Skeletal muscle satellite cell (primary cell): ENCODE results near the gene SCYGR5.

Experiments used
- H3K27me3 ChIP-seq: 2 replicates; pipeline ENCODE4 v1.7.0; 2013; ENCODE audit warnings: low read length; ENCODE audit not compliant: control insufficient read depth, insufficient read depth
- H3K36me3 ChIP-seq: 2 replicates; pipeline ENCODE4 v1.7.0; 2013; ENCODE audit warnings: mild to moderate bottlenecking, control low read depth, low read length; ENCODE audit not compliant: insufficient read depth
- H3K4me1 ChIP-seq: 2 replicates; pipeline ENCODE4 v1.7.0; 2013; ENCODE audit warnings: low read length; ENCODE audit not compliant: control insufficient read depth, insufficient read depth
- H3K4me2 ChIP-seq: 2 replicates; pipeline ENCODE4 v1.7.0; 2013; ENCODE audit warnings: mild to moderate bottlenecking, low read length
- H3K4me3 ChIP-seq: 2 replicates; pipeline ENCODE4 v1.7.0; 2013; ENCODE audit warnings: low read length
- H3K9ac ChIP-seq: 2 replicates; pipeline ENCODE4 v1.7.0; 2013; ENCODE audit warnings: mild to moderate bottlenecking, low read depth, low read length, moderate library complexity
- H3K9me3 ChIP-seq: replicated peaks from 2 replicates; pipeline ENCODE4 v1.7.0; 2013; ENCODE audit warnings: mild to moderate bottlenecking, control low read depth, low read length

Gene SCYGR5

DNA sequence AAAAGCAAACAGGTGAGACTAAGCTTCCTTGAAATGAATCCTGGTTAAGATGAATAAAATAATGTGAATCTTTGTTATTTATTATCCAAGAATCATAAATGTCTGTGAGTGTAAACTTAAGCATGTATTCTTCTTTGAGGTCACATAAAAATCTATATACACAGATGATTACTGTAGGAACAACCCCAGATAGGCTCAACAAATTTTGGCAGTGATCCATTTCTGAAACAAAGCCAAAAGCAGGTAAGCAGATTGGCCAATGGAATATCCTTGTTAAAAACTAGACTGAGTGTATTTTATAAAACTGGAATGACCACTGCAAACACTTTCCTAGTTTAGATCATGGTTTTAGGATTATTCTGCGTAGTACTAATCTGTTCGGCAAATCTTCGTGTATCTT lies 11.3 kb downstream of the SCYGR5 start:
- H3K9me3 ChIP-seq: no peaks in the 10 kb centered on the region
- H3K4me1 ChIP-seq: no peaks in the 10 kb centered on the region
- no peaks in the 10 kb centered on the region for H3K36me3 ChIP-seq
- H3K9ac ChIP-seq: no peak overlapping the region
- H3K4me2 ChIP-seq: no peak overlapping the region
- H3K4me3 ChIP-seq: no peak overlapping the region
- no peaks in the 10 kb centered on the region for H3K27me3 ChIP-seq

DNA sequence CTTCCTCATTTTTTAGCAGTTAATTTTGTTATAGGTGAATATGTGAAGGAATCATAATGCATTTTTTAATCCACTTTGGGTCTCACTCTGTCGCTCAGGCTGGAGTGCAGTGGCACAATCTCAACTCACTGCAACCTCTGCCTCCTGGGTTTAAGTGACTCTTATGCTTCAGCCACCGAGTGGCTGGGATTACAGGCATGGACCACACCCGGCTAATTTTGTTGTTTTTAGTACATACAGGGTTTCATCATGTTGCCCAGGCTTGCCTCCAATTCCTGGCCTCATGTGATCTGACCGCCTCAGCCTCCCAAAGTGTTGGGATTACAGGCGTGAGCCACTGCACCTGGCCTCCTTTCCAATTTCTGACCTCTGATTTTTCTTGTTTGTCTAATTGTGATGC lies 17.7 kb downstream of the SCYGR5 start:
- Histone ChIP-seq H3K4me3 (no peak overlapping the region), H3K4me1 (no peaks in the 10 kb centered on the region), H3K9me3 (no peaks in the 10 kb centered on the region), H3K9ac (no peak overlapping the region), H3K4me2 (no peak overlapping the region), H3K27me3 (no peaks in the 10 kb centered on the region), H3K36me3 (no peaks in the 10 kb centered on the region)

DNA sequence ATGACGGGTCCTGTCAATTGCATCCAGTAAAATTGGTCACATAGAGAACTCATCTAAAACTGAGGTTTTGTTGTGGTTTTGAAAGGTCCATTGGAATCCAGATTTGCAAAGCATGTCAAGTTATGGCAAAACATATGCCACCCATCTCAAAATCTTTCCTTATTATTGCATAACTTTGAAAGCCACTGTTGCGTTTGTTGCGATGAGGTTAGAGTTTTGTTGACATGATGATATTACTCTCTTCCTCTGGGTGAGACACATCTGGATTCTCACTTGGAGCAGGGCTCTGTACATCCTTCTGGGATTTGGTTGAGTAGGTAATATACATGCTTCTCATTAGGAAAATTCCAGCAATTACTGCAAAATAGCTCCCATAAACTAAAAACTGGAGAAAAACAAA lies 20.6 kb downstream of the SCYGR5 start:
- Histone ChIP-seq H3K4me2 (no peak overlapping the region), H3K4me1 (no peaks in the 10 kb centered on the region), H3K9ac (no peak overlapping the region), H3K27me3 (no peaks in the 10 kb centered on the region), H3K36me3 (no peaks in the 10 kb centered on the region), H3K9me3 (no peaks in the 10 kb centered on the region), H3K4me3 (no peak overlapping the region)

DNA sequence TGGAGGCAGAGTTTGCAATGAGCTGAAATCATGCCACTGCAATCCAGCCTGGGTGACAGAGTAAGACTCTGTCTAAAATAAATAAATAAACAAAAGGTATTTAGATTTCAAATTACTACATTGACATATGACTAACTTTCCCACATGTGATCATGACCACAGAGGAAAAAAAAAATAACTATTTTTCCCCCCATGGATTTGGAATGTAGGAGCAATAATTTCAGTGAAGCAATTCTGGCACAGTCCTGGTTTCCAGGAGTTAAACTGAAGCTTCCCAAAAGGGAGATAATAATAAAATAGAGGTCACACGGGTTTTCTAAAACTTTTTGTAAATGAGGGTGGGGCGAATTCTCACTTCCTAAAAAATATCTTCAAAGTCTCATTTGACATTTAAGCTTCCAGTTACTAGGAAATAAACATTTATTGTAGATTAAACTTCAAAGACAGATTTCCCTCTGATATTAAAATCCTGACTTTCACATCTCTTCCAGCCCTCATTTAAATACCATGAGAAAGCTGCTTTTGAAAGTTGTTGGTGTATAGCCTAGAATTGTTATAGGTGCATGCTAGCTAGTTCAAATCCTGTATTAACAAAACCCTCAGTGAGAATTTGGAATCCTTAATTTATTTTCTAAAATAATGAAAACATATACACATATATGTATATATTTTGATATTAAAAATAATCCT lies 30.5 kb downstream of the SCYGR5 start:
- Histone ChIP-seq H3K36me3 (no peaks in the 10 kb centered on the region), H3K4me2 (no peak overlapping the region), H3K27me3 (no peaks in the 10 kb centered on the region), H3K9ac (no peak overlapping the region), H3K4me1 (no peaks in the 10 kb centered on the region), H3K4me3 (no peak overlapping the region), H3K9me3 (no peaks in the 10 kb centered on the region)

DNA sequence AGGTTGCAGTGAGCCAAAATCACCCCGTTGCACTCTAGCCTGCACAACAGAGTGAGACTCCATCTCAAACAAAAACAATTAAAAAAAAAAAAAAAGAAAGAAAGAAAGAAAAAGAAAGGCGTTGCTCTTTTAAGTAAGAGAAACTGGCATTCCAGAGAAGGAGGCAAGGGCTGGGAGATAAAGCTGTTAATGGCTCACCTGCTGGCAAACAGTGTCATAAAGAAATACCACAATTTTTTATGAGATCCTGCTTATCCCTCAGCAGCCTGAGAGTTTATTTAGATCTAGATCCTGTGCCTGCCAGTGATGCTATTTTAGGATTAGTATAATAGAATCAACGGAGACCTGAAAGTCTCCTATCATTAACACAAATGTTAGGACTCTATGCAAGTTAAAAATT lies 35.0 kb downstream of the SCYGR5 start:
- Histone ChIP-seq H3K9ac (no peak overlapping the region), H3K36me3 (no peaks in the 10 kb centered on the region), H3K4me1 (no peaks in the 10 kb centered on the region), H3K27me3 (peaks cover 11% of the 10 kb centered on the region), H3K9me3 (no peaks in the 10 kb centered on the region), H3K4me3 (no peak overlapping the region), H3K4me2 (no peak overlapping the region)

DNA sequence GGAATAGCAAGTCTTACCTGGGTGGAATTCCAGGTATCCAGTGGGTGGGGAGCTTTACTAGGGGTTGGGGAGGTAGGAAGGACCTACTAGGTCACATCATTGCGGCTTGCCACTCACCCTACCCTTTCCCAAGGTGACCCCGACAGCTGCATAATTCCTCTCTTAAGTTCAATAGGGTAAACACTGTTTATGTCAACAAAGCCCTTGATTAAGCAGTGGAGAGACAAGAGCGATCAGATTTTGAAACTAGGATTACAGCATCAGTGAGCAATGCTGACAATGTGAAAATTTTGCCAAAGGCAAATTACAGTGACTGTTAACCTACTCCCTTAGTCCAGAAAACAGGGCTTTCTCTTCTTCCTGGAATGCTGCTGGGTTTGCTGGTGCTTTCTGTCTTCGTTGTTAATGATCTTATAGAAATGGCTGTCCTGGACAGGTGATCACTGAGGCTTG lies 36.7 kb downstream of the SCYGR5 start:
- H3K9ac ChIP-seq: no peak overlapping the region
- H3K4me3 ChIP-seq: no peak overlapping the region
- H3K4me1 ChIP-seq: no peaks in the 10 kb centered on the region
- H3K27me3 ChIP-seq: peaks cover 15% of the 10 kb centered on the region
- no peak overlapping the region for H3K4me2 ChIP-seq
- H3K9me3 ChIP-seq: no peaks in the 10 kb centered on the region
- H3K36me3 ChIP-seq: no peaks in the 10 kb centered on the region

DNA sequence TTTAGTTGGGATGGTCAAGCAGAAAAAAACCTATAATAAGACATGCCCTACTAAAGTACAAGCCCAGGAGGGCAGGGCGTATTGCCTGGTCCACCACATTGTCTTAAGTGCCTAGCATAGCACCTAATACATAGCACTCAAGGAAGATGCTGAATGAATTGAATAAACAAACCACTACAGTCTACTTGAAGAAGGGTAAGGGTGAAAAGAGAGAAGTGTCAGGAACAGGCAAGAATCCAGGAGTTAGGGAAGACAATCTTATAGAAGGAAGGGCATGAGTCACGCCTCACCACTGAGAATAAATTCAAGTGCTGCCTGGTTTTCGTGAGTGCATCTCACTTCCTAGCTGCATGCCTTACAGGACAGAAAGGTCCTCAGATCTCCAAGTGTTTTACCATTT lies 37.4 kb downstream of the SCYGR5 start:
- Histone ChIP-seq H3K36me3 (no peaks in the 10 kb centered on the region), H3K4me3 (no peak overlapping the region), H3K9ac (no peak overlapping the region), H3K4me2 (no peak overlapping the region), H3K27me3 (peaks cover 15% of the 10 kb centered on the region), H3K4me1 (no peaks in the 10 kb centered on the region), H3K9me3 (no peaks in the 10 kb centered on the region)

DNA sequence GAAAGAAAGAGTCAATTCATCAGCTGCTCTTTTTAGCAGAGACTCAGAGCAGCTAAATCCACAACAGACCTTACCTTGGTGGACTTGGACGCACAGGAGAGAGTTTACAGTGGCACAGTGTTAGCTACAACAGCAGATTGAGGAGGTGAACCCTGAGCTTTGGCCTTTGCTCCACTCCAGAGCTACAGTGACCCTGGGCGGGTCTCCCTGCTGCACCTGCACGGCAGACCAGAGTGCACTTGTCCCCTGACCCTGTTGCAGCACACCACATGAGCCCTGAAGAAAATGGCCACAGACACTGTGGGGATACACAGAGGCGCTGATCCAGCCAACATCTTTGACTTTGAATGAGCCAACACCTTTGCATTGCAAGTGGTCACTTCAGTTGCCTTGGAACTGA lies 40.3 kb downstream of the SCYGR5 start:
- Histone ChIP-seq H3K4me2 (no peak overlapping the region), H3K9me3 (no peaks in the 10 kb centered on the region), H3K4me1 (no peaks in the 10 kb centered on the region), H3K27me3 (peaks cover 19% of the 10 kb centered on the region), H3K4me3 (no peak overlapping the region), H3K36me3 (no peaks in the 10 kb centered on the region), H3K9ac (no peak overlapping the region)

DNA sequence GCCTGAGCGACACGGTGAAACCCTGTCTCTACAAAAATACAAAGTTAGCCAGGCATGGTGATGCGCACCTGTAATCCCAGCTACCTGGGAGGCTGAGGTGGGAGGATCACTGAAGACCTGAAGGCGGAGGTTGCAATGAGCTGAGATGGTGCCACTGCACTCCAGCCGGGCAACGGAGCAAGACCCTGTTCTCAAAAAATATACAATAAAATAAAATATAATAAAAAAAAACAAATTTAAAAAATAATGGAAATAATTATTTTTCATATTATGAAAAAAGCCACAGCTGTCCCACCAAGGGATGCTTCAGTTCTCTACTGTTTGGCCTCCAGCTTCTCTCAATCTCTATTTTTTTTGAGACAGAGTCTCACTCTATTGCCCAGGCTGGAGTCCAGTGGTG lies 40.8 kb downstream of the SCYGR5 start:
- Histone ChIP-seq H3K9ac (no peak overlapping the region), H3K4me2 (no peak overlapping the region)

DNA sequence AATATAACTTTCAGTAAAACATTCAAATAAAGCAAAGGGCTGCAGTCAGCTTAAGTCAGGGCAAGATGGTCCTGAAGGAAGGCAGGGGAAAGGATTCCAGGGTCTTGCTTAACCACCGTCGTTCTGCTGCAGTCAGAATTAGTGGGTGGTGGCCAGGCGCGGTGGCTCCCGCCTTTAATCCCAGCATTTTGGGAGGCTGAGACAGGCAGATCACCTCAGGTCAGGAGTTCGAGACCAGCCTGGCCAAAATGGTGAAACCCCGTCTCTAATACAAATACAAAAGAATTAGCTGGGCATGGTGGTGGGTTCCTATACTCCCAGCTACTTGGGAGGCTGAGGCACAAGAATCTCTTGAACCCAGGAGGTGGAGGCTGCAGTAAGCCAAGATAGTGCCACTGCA lies 44.4 kb downstream of the SCYGR5 start:
- no peaks in the 10 kb centered on the region for H3K9me3 ChIP-seq

More for the DNA sequence above, 40.8 kb downstream of the SCYGR5 start:
- Histone ChIP-seq H3K4me1 (no peaks in the 10 kb centered on the region), H3K9me3 (no peaks in the 10 kb centered on the region), H3K27me3 (peaks cover 19% of the 10 kb centered on the region), H3K4me3 (no peak overlapping the region), H3K36me3 (no peaks in the 10 kb centered on the region)

DNA sequence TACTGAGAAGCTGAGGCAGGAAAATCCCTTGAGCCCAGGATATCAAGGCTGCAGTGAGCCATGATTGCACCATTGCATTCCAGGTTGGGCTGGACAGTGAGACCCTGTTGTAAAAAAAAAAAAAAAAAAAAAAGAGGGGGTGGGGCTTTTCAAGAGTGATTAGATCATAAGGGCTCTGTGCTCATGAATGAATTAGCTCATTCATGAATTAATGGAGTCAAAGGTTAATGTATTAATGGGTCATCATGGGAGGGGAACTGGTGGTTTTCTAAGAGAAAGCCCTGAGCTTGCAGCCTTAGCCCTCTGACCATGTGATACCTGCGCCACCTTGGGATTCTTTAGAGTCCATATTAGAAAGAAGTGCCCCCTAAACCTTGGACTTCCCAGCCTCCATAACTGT lies 46.7 kb downstream of the SCYGR5 start:
- no peak overlapping the region for H3K4me2 ChIP-seq
- peaks cover 4% of the 10 kb centered on the region for H3K4me1 ChIP-seq
- H3K36me3 ChIP-seq: no peaks in the 10 kb centered on the region
- H3K9ac ChIP-seq: no peak overlapping the region
- H3K4me3 ChIP-seq: no peak overlapping the region
- peaks cover 14% of the 10 kb centered on the region for H3K27me3 ChIP-seq
- no peaks in the 10 kb centered on the region for H3K9me3 ChIP-seq

More for the DNA sequence above, 44.4 kb downstream of the SCYGR5 start:
- Histone ChIP-seq H3K36me3 (no peaks in the 10 kb centered on the region), H3K4me3 (no peak overlapping the region), H3K27me3 (peaks cover 8% of the 10 kb centered on the region), H3K4me1 (no peaks in the 10 kb centered on the region), H3K9ac (no peak overlapping the region), H3K4me2 (no peak overlapping the region)

DNA sequence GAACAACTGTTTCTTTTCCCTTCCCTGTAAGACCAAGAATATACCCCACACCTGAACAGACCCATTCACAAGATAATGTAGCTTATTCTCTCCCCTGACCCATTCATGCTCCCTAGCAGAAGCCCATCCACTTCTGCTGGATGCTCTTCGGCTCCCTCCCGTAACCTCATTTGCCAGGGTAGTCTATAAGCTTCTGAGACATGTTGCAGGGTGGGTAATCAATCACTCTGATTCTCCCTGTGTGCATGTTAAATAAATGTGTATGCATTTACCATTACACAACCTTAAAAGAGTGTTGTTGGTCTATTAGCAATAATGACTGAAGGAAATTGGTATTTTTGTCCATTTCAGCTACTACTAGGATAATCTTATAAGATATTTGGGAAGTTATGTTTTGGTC lies 49.9 kb downstream of the SCYGR5 start:
- Histone ChIP-seq H3K4me2 (no peak overlapping the region), H3K36me3 (no peaks in the 10 kb centered on the region), H3K27me3 (peaks cover 11% of the 10 kb centered on the region), H3K4me1 (peaks cover 5% of the 10 kb centered on the region), H3K9me3 (no peaks in the 10 kb centered on the region), H3K4me3 (no peak overlapping the region), H3K9ac (no peak overlapping the region)
